ENCODE data around the gene SPECC1L.

DNA sequence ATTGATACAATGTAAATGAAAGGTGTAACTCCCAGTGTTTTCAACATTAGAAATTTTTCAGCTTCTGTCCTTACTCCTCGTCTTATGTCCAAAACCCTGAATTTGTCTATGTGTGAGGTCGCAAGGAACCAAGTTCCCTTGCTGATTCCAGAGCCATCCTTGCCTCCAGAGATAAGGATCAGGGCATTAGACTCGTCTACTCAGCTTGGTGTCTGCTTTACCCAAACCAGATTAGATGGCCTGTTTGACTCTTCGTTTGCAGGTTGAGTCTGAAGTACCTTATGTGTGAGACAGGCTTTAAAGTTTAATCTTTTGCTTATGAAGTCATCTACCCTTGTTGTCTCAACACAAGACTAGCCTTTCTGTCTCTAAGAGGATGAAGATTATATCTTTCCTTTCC, 55.6 kb downstream of the SPECC1L start:
- TF ChIP-seq, protein P1, sequence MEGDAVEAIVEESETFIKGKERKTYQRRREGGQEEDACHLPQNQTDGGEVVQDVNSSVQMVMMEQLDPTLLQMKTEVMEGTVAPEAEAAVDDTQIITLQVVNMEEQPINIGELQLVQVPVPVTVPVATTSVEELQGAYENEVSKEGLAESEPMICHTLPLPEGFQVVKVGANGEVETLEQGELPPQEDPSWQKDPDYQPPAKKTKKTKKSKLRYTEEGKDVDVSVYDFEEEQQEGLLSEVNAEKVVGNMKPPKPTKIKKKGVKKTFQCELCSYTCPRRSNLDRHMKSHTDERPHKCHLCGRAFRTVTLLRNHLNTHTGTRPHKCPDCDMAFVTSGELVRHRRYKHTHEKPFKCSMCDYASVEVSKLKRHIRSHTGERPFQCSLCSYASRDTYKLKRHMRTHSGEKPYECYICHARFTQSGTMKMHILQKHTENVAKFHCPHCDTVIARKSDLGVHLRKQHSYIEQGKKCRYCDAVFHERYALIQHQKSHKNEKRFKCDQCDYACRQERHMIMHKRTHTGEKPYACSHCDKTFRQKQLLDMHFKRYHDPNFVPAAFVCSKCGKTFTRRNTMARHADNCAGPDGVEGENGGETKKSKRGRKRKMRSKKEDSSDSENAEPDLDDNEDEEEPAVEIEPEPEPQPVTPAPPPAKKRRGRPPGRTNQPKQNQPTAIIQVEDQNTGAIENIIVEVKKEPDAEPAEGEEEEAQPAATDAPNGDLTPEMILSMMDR (IDR thresholded peaks at IDR 0.05): no peak
- TF ChIP-seq POLR2A (IDR thresholded peaks at IDR 0.05): no peak
